HepG2 (cell line): ENCODE results near the gene PHLDB1. TPM values are rescaled to one million over a fixed set of nuclear protein-coding genes. Genes with fewer than 3 reads are reported as not detected.

ENCODE experiments used
- MXD4 ChIP-seq: IDR thresholded peaks from 2 replicates; pipeline ENCODE4 v1.6.1; 2016; ENCODE audit warnings: mild to moderate bottlenecking, missing biosample characterization, missing genetic modification reagents
- ZNF382 ChIP-seq: sonication (generic); formaldehyde crosslinking; IDR thresholded peaks from 2 replicates; pipeline ENCODE4 v1.5.0; 2020; ENCODE audit warnings: missing genetic modification reagents, mild to moderate bottlenecking, borderline replicate concordance
- ZNF530 ChIP-seq: sonication (generic); formaldehyde crosslinking; IDR thresholded peaks from 2 replicates; pipeline ENCODE4 v1.5.0; 2020; ENCODE audit warnings: low read depth, mild to moderate bottlenecking, missing genetic modification reagents
- polyA plus RNA-seq, 8 experiments: library from polyadenylated mRNA; depleted of rRNA in 3 of 8; stranded (reverse) in 7 of 8; unstranded in 1 of 8; fragments of >200 nt; fragmentation: Illumina TruSeq in 4 of 8; extraction: Trizol in 4 of 8; gene quantifications; 2 replicates each; pipeline versions ENCODE4 v1.2.1 to v1.2.3, GENCODE V29; 2011 to 2016; ENCODE audit warnings: low read depth in 4 of 8, missing spikeins in 1 of 8, mixed read lengths in 1 of 8; ENCODE audit not compliant: insufficient read depth in 1 of 8
- total RNA-seq, 5 experiments: library from RNA; depleted of rRNA; stranded (reverse); fragments of >200 nt; fragmentation: Illumina TruSeq; extraction: Trizol; gene quantifications; 2 replicates each; pipeline ENCODE4 v1.2.3, GENCODE V29; 2016; ENCODE audit warnings: low read depth in 1 of 5
- TF ChIP-seq, protein P1 (sequence below): sonication (generic); formaldehyde crosslinking; IDR thresholded peaks from 2 replicates; pipeline ENCODE4 v1.4.0; 2020; ENCODE audit warnings: missing genetic modification reagents, mild to moderate bottlenecking, borderline replicate concordance
- TF ChIP-seq, protein P2 (sequence below): sonication (generic); formaldehyde crosslinking; IDR thresholded peaks from 2 replicates; pipeline ENCODE4 v1.4.0; 2020; ENCODE audit warnings: mild to moderate bottlenecking, missing genetic modification reagents
- TF ChIP-seq, protein P3 (sequence below): sonication (generic); formaldehyde crosslinking; conservative IDR thresholded peaks from 2 replicates; pipeline ENCODE4 v1.4.0; 2020; ENCODE audit warnings: missing genetic modification reagents
- TF ChIP-seq, protein P4 (sequence below): sonication (generic); formaldehyde crosslinking; IDR thresholded peaks from 2 replicates; pipeline ENCODE4 v1.4.0; 2020; ENCODE audit warnings: mild to moderate bottlenecking, missing genetic modification reagents

The PHLDB1 gene
- total and polyA plus RNA-seq, 2 of the 13 experiments (the other 11 are each of a cell fraction or from before 2014, with no cell fraction given) = 13.8 to 14.2 TPM

DNA sequence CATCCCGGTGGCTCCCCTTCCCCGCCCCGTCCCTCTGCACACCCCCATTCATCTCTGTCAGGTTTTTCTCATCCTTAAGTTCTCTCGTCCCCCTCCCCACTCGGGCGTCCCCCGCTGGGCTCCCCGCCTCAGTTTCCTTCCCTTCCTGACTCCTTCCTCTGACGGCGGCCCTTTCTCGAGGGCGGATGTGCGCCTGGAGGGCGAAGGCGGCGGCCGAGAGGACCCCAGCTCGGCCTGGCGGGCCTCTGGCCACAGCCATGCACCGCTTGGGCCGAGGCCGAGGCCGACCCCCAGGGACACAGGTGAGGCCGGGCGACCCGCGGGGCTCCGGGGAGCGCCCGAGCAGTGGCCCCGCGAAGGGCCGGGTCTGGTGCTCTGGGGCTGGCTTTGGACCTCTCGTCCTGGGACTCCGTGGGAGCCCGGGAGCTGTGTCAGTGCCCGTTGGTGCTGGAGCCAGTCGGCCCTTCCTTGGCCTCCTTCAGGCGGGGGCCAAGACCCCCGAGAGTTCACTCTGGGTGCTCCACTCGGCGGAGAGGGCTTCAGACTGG is 2.9 kb downstream of the PHLDB1 start (continued):
- TF ChIP-seq, protein P1, sequence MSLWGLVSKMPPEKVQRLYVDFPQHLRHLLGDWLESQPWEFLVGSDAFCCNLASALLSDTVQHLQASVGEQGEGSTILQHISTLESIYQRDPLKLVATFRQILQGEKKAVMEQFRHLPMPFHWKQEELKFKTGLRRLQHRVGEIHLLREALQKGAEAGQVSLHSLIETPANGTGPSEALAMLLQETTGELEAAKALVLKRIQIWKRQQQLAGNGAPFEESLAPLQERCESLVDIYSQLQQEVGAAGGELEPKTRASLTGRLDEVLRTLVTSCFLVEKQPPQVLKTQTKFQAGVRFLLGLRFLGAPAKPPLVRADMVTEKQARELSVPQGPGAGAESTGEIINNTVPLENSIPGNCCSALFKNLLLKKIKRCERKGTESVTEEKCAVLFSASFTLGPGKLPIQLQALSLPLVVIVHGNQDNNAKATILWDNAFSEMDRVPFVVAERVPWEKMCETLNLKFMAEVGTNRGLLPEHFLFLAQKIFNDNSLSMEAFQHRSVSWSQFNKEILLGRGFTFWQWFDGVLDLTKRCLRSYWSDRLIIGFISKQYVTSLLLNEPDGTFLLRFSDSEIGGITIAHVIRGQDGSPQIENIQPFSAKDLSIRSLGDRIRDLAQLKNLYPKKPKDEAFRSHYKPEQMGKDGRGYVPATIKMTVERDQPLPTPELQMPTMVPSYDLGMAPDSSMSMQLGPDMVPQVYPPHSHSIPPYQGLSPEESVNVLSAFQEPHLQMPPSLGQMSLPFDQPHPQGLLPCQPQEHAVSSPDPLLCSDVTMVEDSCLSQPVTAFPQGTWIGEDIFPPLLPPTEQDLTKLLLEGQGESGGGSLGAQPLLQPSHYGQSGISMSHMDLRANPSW = no peak
- TF ChIP-seq ZNF530 (CRISPR knock-in tag) = no peak
- no peak for TF ChIP-seq ZNF382 (CRISPR knock-in tag)
- TF ChIP-seq, protein P2, sequence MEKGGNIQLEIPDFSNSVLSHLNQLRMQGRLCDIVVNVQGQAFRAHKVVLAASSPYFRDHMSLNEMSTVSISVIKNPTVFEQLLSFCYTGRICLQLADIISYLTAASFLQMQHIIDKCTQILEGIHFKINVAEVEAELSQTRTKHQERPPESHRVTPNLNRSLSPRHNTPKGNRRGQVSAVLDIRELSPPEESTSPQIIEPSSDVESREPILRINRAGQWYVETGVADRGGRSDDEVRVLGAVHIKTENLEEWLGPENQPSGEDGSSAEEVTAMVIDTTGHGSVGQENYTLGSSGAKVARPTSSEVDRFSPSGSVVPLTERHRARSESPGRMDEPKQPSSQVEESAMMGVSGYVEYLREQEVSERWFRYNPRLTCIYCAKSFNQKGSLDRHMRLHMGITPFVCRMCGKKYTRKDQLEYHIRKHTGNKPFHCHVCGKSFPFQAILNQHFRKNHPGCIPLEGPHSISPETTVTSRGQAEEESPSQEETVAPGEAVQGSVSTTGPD (CRISPR knock-in tag) = no peak
- TF ChIP-seq MXD4 = no peak
- TF ChIP-seq, protein P3, sequence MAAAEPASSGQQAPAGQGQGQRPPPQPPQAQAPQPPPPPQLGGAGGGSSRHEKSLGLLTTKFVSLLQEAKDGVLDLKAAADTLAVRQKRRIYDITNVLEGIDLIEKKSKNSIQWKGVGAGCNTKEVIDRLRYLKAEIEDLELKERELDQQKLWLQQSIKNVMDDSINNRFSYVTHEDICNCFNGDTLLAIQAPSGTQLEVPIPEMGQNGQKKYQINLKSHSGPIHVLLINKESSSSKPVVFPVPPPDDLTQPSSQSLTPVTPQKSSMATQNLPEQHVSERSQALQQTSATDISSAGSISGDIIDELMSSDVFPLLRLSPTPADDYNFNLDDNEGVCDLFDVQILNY (CRISPR knock-in tag) = no peak
- TF ChIP-seq, protein P4, sequence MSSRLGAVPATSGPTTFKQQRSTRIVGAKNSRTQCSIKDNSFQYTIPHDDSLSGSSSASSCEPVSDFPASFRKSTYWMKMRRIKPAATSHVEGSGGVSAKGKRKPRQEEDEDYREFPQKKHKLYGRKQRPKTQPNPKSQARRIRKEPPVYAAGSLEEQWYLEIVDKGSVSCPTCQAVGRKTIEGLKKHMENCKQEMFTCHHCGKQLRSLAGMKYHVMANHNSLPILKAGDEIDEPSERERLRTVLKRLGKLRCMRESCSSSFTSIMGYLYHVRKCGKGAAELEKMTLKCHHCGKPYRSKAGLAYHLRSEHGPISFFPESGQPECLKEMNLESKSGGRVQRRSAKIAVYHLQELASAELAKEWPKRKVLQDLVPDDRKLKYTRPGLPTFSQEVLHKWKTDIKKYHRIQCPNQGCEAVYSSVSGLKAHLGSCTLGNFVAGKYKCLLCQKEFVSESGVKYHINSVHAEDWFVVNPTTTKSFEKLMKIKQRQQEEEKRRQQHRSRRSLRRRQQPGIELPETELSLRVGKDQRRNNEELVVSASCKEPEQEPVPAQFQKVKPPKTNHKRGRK (CRISPR knock-in tag) = no peak
- TF ChIP-seq, all 625 proteins: peak for 0
